ENCODE results near the gene PAX5. TPM values are rescaled to one million over a fixed set of nuclear protein-coding genes. Genes with fewer than 3 reads are reported as not detected.
A peak's percentile ranks its signal among the peaks of the same experiment; 100 is the strongest.

The PAX5 gene
- total and polyA plus RNA-seq, 5 donors: 0.03 TPM; not detected in 4

- peak overlapping the region; percentile 65 for H3K4me3 ChIP-seq (ENCODE audit: low read length)
- H3K27ac ChIP-seq (ENCODE audit: low read length): no peak overlapping the region
- H3K9me3 ChIP-seq (ENCODE audit: control insufficient read depth, low read length): no peaks in the 10 kb centered on the region
- intact Hi-C loops (cut with DNase I): no loop called here
- H3K4me1 ChIP-seq (ENCODE audit: control insufficient read depth, insufficient read depth, low read length): peaks cover 7% of the 10 kb centered on the region
- WGBS: 3% methylated on average over 40 of the region's 40 CpGs
- ATAC-seq (peak; percentile 15 to 30), DNase-seq (no peak)
- H3K27me3 ChIP-seq (ENCODE audit: control insufficient read depth, insufficient read depth): no peaks in the 10 kb centered on the region
These were observed 2.3 kb upstream of the PAX5 start for GRCh38 chr9:37036371-37036775.

- H3K9me3 ChIP-seq (ENCODE audit: control insufficient read depth, low read length): no peaks in the 10 kb centered on the region
- H3K4me3 ChIP-seq (ENCODE audit: low read length): peak overlapping the region; percentile 65
- no peaks in the 10 kb centered on the region for H3K27me3 ChIP-seq (ENCODE audit: control insufficient read depth, insufficient read depth)
- 6% methylated on average over 35 of the region's 35 CpGs for WGBS
- peaks cover 7% of the 10 kb centered on the region for H3K4me1 ChIP-seq (ENCODE audit: control insufficient read depth, insufficient read depth, low read length)
- intact Hi-C loops (cut with DNase I): no loop called here
- ATAC-seq (no peak), DNase-seq (peak in 1 of 3 donors; percentile 50)
- H3K27ac ChIP-seq (ENCODE audit: low read length): no peak overlapping the region
These were observed 1.7 kb upstream of the PAX5 start for GRCh38 chr9:37035648-37036370.

- DNase-seq: no peak
- intact Hi-C loops (cut with DNase I): no loop called here
- no peaks in the 10 kb centered on the region for H3K9me3 ChIP-seq (ENCODE audit: control insufficient read depth, low read length)
- WGBS: 5% methylated on average over 27 of the region's 27 CpGs
- H3K27ac ChIP-seq (ENCODE audit: low read length): no peak overlapping the region
- H3K4me3 ChIP-seq (ENCODE audit: low read length): no peak overlapping the region
- peaks cover 7% of the 10 kb centered on the region for H3K4me1 ChIP-seq (ENCODE audit: control insufficient read depth, insufficient read depth, low read length)
- no peaks in the 10 kb centered on the region for H3K27me3 ChIP-seq (ENCODE audit: control insufficient read depth, insufficient read depth)
- no peak for ATAC-seq
These were observed 1.0 kb upstream of the PAX5 start for GRCh38 chr9:37034938-37035647.

DNA sequence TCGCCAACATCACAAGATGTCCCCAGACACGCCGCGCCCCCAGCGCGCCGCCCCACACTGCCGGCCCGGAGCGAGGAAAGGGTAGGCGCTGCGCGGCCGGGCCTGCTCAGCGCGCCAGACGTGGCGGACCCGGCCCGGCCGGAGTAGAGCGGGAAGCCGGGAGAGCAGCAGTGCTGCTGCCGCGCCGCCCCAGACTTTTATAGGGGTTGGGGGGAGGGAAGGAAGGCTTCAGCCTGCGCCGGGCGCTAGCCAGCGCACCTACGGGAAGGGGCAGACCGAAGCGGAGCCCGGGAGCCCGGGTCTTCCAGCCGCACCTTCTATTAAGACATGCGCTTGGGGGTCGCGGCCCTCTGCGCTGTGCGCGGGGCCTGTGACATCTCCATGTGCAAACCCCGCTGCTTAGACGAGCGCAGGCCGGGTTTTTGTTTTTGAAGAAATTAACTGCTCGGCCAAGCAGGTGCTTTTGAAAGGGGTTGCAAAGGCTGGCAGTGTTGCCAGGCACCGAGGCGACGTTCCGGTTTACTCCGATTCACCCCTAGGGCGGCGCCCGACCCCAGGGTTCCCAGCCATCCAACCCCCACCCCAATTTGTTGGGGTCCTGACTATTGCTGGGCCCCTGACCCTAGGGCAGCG is 353 bp upstream of the PAX5 start:
- Histone ChIP-seq H3K27me3 (ENCODE audit: control insufficient read depth, insufficient read depth) (no peaks in the 10 kb centered on the region), H3K9me3 (ENCODE audit: control insufficient read depth, low read length) (no peaks in the 10 kb centered on the region), H3K27ac (ENCODE audit: low read length) (no peak overlapping the region), H3K4me1 (ENCODE audit: control insufficient read depth, insufficient read depth, low read length) (peaks cover 7% of the 10 kb centered on the region), H3K4me3 (ENCODE audit: low read length) (peak overlapping the region; percentile 1)
- intact Hi-C loops (cut with DNase I): no loop called here
- ATAC-seq: peak in 1 of 2 donors; percentile 47
- 2% methylated on average over 56 of the region's 56 CpGs for WGBS
- DNase-seq: peak; percentile 18 to 56 (median 52)

DNA sequence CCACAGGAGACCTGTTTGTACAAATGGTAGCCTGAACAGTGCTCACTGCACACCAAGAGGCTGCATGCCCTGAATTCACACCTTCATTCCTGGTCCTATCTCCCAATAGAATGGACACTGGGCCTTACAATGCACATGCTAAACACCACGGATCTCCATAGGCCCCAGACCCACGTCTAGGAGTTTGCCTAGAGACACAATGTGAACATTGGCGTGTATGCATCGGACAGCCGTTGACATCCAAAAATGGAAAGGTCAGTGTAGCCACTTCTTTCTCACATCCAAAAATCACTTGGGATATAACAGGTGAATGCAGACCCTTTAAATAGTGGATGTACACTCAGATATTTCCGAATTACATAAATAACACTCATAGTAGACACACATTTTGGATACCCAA is 927 bp downstream of the PAX5 start:
- intact Hi-C loops (cut with DNase I): no loop called here
- WGBS: 35% methylated on average over 6 of the region's 6 CpGs
- Histone ChIP-seq H3K27ac (ENCODE audit: low read length) (no peak overlapping the region), H3K4me1 (ENCODE audit: control insufficient read depth, insufficient read depth, low read length) (peaks cover 7% of the 10 kb centered on the region), H3K9me3 (ENCODE audit: control insufficient read depth, low read length) (no peaks in the 10 kb centered on the region), H3K4me3 (ENCODE audit: low read length) (no peak overlapping the region), H3K27me3 (ENCODE audit: control insufficient read depth, insufficient read depth) (no peaks in the 10 kb centered on the region)
- no peak for DNase-seq
- no peak for ATAC-seq

DNA sequence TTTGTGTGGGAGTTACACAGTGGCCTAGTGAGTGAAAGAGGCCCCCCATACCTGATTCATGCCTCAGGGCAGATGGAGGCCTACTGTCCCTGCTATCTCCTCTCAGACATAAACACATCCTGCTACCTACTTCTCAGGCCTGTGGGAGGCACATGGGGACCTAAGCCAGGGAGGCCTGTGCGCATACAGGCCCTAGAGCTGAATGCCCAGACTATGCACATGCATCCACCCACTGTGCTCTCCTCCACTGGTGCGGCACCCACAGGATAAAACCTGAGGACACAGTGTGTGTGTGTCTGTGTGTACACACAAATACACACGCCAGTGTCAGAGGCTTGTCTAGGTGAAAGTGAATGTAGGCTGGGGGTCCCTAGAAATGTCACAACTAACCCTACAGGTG is 1.4 kb downstream of the PAX5 start:
- ATAC-seq (no peak), DNase-seq (no peak)
- Histone ChIP-seq H3K9me3 (ENCODE audit: control insufficient read depth, low read length) (no peaks in the 10 kb centered on the region), H3K4me3 (ENCODE audit: low read length) (no peak overlapping the region), H3K27ac (ENCODE audit: low read length) (no peak overlapping the region), H3K4me1 (ENCODE audit: control insufficient read depth, insufficient read depth, low read length) (peaks cover 6% of the 10 kb centered on the region), H3K27me3 (ENCODE audit: control insufficient read depth, insufficient read depth) (no peaks in the 10 kb centered on the region)
- 39% methylated on average over 3 of the region's 3 CpGs for WGBS
- intact Hi-C loops (cut with DNase I): no loop called here

- no peaks in the 10 kb centered on the region for H3K27me3 ChIP-seq (ENCODE audit: control insufficient read depth, insufficient read depth)
- WGBS: 12% methylated on average over 6 of the region's 6 CpGs
- no peak for ATAC-seq
These were observed 2.2 kb downstream of the PAX5 start for GRCh38 chr9:37031902-37032301.

DNA sequence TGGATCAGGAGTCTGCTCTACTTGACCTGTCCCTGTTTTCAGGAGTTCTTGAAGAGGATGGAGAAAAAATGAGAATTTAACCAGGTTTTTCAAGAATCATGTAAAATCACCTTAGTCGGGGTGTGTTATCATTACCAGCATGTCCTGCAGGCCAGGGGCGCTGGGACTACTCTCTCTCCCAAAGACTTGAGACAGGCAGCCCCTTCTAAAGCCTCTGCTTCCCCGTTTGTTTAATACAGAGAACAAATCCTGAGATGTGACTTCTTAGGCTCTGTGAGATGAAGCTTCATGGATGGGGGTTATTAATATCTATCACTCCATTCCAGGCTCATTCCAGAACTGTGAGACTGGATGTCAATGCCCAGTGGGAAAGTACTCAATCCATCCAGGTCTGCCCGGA is 3.0 kb downstream of the PAX5 start:
- no peak for ATAC-seq
- Histone ChIP-seq H3K9me3 (ENCODE audit: control insufficient read depth, low read length) (no peaks in the 10 kb centered on the region), H3K27me3 (ENCODE audit: control insufficient read depth, insufficient read depth) (no peaks in the 10 kb centered on the region), H3K4me1 (ENCODE audit: control insufficient read depth, insufficient read depth, low read length) (no peaks in the 10 kb centered on the region), H3K4me3 (ENCODE audit: low read length) (no peak overlapping the region), H3K27ac (ENCODE audit: low read length) (no peak overlapping the region)
- DNase-seq: no peak
- intact Hi-C loops (cut with DNase I): no loop called here
- WGBS: 29% methylated on average over 4 of the region's 4 CpGs

More at GRCh38 chr9:37031902-37032301, 2.2 kb downstream of the PAX5 start:
- Histone ChIP-seq H3K27ac (ENCODE audit: low read length) (no peak overlapping the region), H3K4me3 (ENCODE audit: low read length) (no peak overlapping the region), H3K9me3 (ENCODE audit: control insufficient read depth, low read length) (no peaks in the 10 kb centered on the region), H3K4me1 (ENCODE audit: control insufficient read depth, insufficient read depth, low read length) (peaks cover 3% of the 10 kb centered on the region)
- DNase-seq: no peak
- intact Hi-C loops (cut with DNase I): no loop called here

GRCh38 chr9:37030611-37030939 is 3.5 kb downstream of the PAX5 start:
- no peak overlapping the region for H3K27ac ChIP-seq (ENCODE audit: low read length)
- ATAC-seq (no peak), DNase-seq (no peak)
- H3K9me3 ChIP-seq (ENCODE audit: control insufficient read depth, low read length): no peaks in the 10 kb centered on the region
- H3K27me3 ChIP-seq (ENCODE audit: control insufficient read depth, insufficient read depth): no peaks in the 10 kb centered on the region
- no peak overlapping the region for H3K4me3 ChIP-seq (ENCODE audit: low read length)
- intact Hi-C loops (cut with DNase I): no loop called here
- H3K4me1 ChIP-seq (ENCODE audit: control insufficient read depth, insufficient read depth, low read length): no peaks in the 10 kb centered on the region
- 3% methylated on average over 7 of the region's 7 CpGs for WGBS

GRCh38 chr9:37029776-37030610 is 4.1 kb downstream of the PAX5 start:
- H3K27me3 ChIP-seq (ENCODE audit: control insufficient read depth, insufficient read depth): no peaks in the 10 kb centered on the region
- no peak overlapping the region for H3K27ac ChIP-seq (ENCODE audit: low read length)
- intact Hi-C loops (cut with DNase I): no loop called here
- no peaks in the 10 kb centered on the region for H3K4me1 ChIP-seq (ENCODE audit: control insufficient read depth, insufficient read depth, low read length)
- ATAC-seq (no peak), DNase-seq (no peak)
- 3% methylated on average over 53 of the region's 53 CpGs for WGBS
- no peak overlapping the region for H3K4me3 ChIP-seq (ENCODE audit: low read length)
- H3K9me3 ChIP-seq (ENCODE audit: control insufficient read depth, low read length): no peaks in the 10 kb centered on the region
